Brain microvascular endothelial cell (primary cell): ENCODE data around the gene ESPL1.

Source experiments
- DNase-seq: peaks from one replicate; pipeline ENCODE4 v3.0.0-alpha.2; 2020
- H3K27ac ChIP-seq: fragments of 250-450 bp; sonication (Bioruptor Pico); 2 replicates; pipeline ENCODE4 v1.5.1; 2020; ENCODE audit warnings: mild to moderate bottlenecking, moderate library complexity
- H3K27me3 ChIP-seq: fragments of 250-450 bp; sonication (Bioruptor Pico); replicated peaks from 2 replicates; pipeline ENCODE4 v1.5.1; 2020; ENCODE audit warnings: mild to moderate bottlenecking
- H3K36me3 ChIP-seq: fragments of 250-450 bp; sonication (Bioruptor Pico); replicated peaks from 2 replicates; pipeline ENCODE4 v1.5.1; 2020; ENCODE audit warnings: mild to moderate bottlenecking
- H3K4me3 ChIP-seq: 2 replicates; pipeline ENCODE4 v1.5.1; 2011; ENCODE audit warnings: low read depth, mild to moderate bottlenecking, control low read depth, low read length, moderate library complexity
- CTCF ChIP-seq: IDR thresholded peaks from 2 replicates; pipeline ENCODE4 v1.5.1; 2011; ENCODE audit warnings: low read depth, mild to moderate bottlenecking, moderate library complexity, low read length, control low read depth, inconsistent platforms; ENCODE audit errors: missing control alignments
- in situ Hi-C: cut with HindIII; loops from 2 replicates; pipeline ENCODE4 v1.10.0; 2017; ENCODE audit warnings: low sequenced_read_pairs, low pct_ligation_motif_present

ESPL1 gene

GRCh38 chr12:53224897-53225634, 43.0 kb upstream of the ESPL1 start:
- in situ Hi-C loops, result no loop called here
- no peak overlapping the region for H3K4me3 ChIP-seq
- no peak for DNase-seq

GRCh38 chr12:53225635-53226424, 42.3 kb upstream of the ESPL1 start:
- H3K36me3 ChIP-seq, result no peaks in the 10 kb centered on the region
- no peak overlapping the region for H3K4me3 ChIP-seq
- no peak for TF ChIP-seq CTCF
- DNase-seq, result no peak
- H3K27ac ChIP-seq, result no peak overlapping the region
- in situ Hi-C loops, result no loop called here
- no peaks in the 10 kb centered on the region for H3K27me3 ChIP-seq

More at GRCh38 chr12:53224897-53225634, 43.0 kb upstream of the ESPL1 start:
- no peak for TF ChIP-seq CTCF
- Histone ChIP-seq H3K36me3 (no peaks in the 10 kb centered on the region), H3K27ac (no peak overlapping the region), H3K27me3 (no peaks in the 10 kb centered on the region)

- Histone ChIP-seq H3K36me3 (no peaks in the 10 kb centered on the region), H3K27ac (no peak overlapping the region), H3K4me3 (no peak overlapping the region), H3K27me3 (no peaks in the 10 kb centered on the region)
- no peak for TF ChIP-seq CTCF
- in situ Hi-C loops, result no loop called here
- no peak for DNase-seq
Measured at GRCh38 chr12:53226815-53227214, 41.3 kb upstream of the ESPL1 start.

GRCh38 chr12:53227341-53227740, 40.8 kb upstream of the ESPL1 start:
- TF ChIP-seq CTCF, result no peak
- H3K27ac ChIP-seq, result no peak overlapping the region
- DNase-seq, result no peak
- H3K4me3 ChIP-seq, result no peak overlapping the region
- in situ Hi-C loops, result no loop called here
- H3K27me3 ChIP-seq, result no peaks in the 10 kb centered on the region
- H3K36me3 ChIP-seq, result no peaks in the 10 kb centered on the region

- Histone ChIP-seq H3K27ac (no peak overlapping the region), H3K36me3 (no peaks in the 10 kb centered on the region), H3K4me3 (no peak overlapping the region), H3K27me3 (no peaks in the 10 kb centered on the region)
- DNase-seq, result no peak
- in situ Hi-C loops, result no loop called here
- no peak for TF ChIP-seq CTCF
Measured at GRCh38 chr12:53227836-53228235, 40.3 kb upstream of the ESPL1 start.
